ENCODE results near the gene RBMS2.
A peak's percentile ranks its signal among the peaks of the same experiment; 100 is the strongest.

The RBMS2 gene

GRCh38 chr12:56631790-56632700, 110.4 kb downstream of the RBMS2 start:
- DNase-seq (ENCODE audit: low spot score) = peak; percentile 74

GRCh38 chr12:56632701-56633467, 111.3 kb downstream of the RBMS2 start:
- DNase-seq (ENCODE audit: low spot score) = no peak

GRCh38 chr12:56633468-56634241, 112.0 kb downstream of the RBMS2 start:
- no peak for DNase-seq (ENCODE audit: low spot score)

GRCh38 chr12:56634242-56634836, 112.7 kb downstream of the RBMS2 start:
- peak; percentile 78 for DNase-seq (ENCODE audit: low spot score)

- peak; percentile 88 for DNase-seq (ENCODE audit: low spot score)
Measured at GRCh38 chr12:56634837-56635791, 113.5 kb downstream of the RBMS2 start.

GRCh38 chr12:56635806-56636674, 114.4 kb downstream of the RBMS2 start:
- DNase-seq (ENCODE audit: low spot score) = peak; percentile 90

- DNase-seq (ENCODE audit: low spot score) = peak; percentile 94
Measured at GRCh38 chr12:56636675-56637540, 115.3 kb downstream of the RBMS2 start.

- DNase-seq (ENCODE audit: low spot score) = no peak
Measured at GRCh38 chr12:56637621-56638020, 116.0 kb downstream of the RBMS2 start.

GRCh38 chr12:56641219-56641618, 119.6 kb downstream of the RBMS2 start:
- no peak for DNase-seq (ENCODE audit: low spot score)

- no peak for DNase-seq (ENCODE audit: low spot score)
Measured at GRCh38 chr12:56644654-56645053, 123.0 kb downstream of the RBMS2 start.

- DNase-seq (ENCODE audit: low spot score) = no peak
Measured at GRCh38 chr12:56645201-56645716, 123.6 kb downstream of the RBMS2 start.

Measured in HuH-7 (cell line).